ENCODE results near the gene PIK3AP1.

DNA sequence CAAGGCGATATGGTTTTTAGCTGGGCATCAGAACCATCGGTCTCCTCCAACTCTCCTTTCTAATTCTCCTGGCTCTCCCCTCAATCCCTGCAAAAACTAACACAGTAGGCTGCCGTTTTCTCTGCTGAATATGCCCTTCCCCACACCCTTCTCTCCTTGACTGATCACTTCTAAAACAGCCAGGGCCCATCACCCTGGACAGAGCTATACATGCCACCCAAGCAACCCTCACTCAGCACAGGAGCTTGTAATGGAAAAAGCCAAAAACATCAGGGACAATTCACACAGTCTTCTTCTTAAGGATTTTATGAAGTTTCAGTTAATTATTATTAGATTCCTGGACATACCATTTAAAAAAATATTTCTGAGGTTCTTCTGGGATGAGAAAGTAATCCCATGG lies 61.5 kb downstream of the PIK3AP1 start:
- TF ChIP-seq EZH2 (IDR thresholded peaks at IDR 0.05), result no peak
- TF ChIP-seq POLR2AphosphoS5 (IDR thresholded peaks at IDR 0.05; ENCODE audit: borderline replicate concordance, low read depth, low read length), result no peak
- TF ChIP-seq FOXP2 (optimal IDR thresholded peaks at IDR 0.05; ENCODE audit: control extremely low read depth, extremely low read length, insufficient read depth), result no peak

All from SK-N-MC (cell line).